ENCODE measurements around the gene KCNJ9.

KCNJ9 gene

DNA sequence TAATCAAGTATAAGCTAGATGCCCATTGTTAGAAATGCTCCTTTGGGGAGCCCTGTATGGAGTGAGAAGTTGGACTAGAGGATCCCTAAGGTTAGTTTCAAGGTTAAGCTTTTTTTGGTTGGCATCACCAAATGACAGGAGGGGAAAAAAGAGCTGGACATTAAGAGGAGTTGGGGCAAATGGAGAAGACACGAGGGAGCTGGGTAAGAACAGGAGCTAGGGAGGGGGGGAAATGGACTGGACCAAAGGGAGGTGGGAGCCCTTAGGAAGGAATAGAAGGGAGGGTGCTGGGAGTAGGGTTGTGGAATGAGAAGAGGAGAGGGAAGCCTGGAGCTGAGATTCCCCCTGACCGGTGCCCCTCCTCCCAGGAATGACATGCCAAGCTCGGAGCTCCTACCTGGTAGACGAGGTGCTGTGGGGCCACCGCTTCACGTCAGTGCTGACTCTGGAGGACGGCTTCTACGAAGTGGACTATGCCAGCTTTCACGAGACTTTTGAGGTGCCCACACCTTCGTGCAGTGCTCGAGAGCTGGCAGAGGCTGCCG, 5.9 kb downstream of the KCNJ9 start:
- no peak for DNase-seq
- no peak for TF ChIP-seq GATA1 (IDR thresholded peaks at IDR 0.05; ENCODE audit: low read depth, low read length)
- no peak for TF ChIP-seq POLR2A (IDR thresholded peaks at IDR 0.05; ENCODE audit: low read length)

DNA sequence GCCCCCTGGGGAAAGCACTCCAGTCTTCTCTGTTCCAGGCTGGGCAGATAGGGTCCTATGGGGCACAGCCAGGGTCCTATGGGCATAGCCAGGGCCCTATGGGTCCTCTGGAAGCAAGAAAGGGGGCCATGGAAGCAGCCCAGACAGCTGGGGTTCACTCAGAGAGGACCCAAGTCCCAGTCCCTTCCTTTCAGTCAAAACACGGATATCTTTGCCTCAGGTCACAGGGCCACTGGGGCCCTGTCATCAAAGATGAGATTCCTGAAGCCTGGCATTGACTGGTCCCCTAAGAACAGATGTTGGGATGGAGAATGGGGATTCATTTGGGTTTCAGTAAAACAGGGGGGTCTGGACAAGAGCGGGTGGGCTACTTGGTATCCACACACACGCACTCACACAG, 8.5 kb downstream of the KCNJ9 start:
- TF ChIP-seq GATA1 (IDR thresholded peaks at IDR 0.05; ENCODE audit: low read depth, low read length) (no peak), POLR2A (IDR thresholded peaks at IDR 0.05; ENCODE audit: low read length) (no peak)
- no peak for DNase-seq

DNA sequence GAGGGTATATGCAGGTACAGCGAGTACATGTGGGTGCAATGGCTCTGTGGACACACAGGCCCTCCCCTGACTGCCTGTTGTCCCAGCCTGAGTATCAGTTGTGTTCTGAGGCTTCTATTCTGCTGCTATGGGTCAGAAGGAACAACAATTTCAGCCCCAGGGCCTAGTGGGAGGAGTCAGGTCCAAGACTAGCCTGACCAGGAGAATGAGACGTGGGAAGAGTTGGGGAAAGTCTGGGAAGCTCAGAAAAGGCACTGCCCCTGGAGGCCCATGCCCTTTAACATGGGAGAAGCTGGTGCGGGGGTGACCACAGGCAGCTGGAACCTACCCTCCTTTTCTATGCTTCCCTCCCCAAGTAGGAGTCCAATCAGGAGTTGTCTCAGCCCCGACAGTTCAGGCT, 9.4 kb downstream of the KCNJ9 start:
- TF ChIP-seq GATA1 (IDR thresholded peaks at IDR 0.05; ENCODE audit: low read depth, low read length) (no peak), POLR2A (IDR thresholded peaks at IDR 0.05; ENCODE audit: low read length) (no peak)
- DNase-seq, result no peak

DNA sequence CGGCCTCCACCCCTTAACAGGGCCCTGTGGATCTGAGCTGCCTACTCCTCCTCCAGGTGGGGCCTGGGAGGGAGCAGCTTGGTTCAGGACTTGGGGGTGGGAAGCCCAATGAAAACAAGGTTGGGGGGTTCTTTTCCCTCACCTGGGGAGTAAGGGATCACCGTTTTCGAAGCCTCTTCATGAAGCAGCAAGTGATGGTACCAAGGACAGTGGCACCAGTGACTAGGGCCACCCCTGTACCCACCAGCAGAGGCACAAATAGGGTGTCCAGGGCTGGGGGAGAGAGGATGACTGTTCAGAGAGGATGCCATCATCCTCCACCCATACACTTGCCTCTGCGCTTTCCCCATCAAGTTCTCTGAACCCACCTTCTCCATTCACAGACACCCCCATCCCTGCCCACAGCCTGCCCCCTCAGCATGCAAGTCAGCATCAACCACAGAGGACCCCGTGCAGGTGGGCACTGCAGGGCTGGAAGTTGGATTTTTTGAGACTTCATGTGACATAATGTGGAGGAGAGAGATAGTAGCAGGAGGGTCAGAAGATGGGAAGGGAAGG, 10.4 kb downstream of the KCNJ9 start:
- no peak for DNase-seq
- TF ChIP-seq POLR2A (IDR thresholded peaks at IDR 0.05; ENCODE audit: low read length), result no peak
- no peak for TF ChIP-seq GATA1 (IDR thresholded peaks at IDR 0.05; ENCODE audit: low read depth, low read length)

DNA sequence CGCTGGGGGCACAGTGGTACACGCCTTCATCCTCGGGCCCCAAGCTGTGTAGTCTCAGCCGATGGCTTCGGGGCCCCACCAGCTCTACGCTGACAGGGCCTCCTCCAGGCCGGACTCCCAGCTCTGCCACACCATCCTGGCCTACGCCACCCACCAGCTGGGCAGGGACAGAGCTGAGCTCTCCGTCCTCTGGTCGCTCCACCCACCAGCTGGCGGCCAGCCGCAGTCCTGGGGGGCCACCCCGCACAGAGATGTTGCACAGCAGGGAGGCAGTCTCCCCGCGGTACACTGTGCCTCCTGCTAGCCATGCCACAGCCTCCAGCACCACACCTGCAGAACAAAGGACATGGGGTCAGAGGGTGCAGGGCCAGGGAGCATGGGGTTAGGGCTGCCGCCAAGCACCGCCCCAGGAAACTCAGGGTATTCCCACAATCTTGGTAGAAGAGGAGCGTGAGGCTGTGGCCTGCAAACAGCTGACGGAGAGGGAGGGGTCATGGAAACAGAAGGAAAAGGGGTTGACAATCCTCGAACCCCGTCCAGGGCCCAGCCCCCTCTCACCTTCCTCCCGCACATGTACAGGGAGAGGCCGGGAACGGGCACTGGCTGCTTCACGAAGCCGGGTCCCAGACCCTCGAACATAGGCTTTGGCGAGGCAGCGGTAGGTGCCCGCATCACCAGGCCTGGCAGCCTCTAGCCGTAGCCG, 11.2 kb downstream of the KCNJ9 start:
- DNase-seq, result no peak
- TF ChIP-seq GATA1 (IDR thresholded peaks at IDR 0.05; ENCODE audit: low read depth, low read length), result no peak

DNA sequence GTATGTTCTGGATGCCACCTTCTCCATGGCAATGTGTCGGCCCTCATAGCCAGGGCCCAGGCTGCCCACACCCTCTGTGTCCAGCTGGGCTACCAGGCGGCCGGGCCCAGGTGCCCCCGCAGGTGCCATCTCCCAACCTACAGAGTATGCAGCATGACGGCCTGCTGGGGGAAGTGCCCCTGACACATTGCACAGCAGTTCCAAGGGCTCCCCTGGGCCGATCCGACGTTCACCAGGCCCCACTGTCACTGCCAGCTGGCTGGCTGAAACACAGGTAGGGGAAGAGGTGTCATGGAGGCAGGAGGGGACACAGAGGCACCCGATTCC, 11.7 kb downstream of the KCNJ9 start:
- no peak for DNase-seq
- TF ChIP-seq GATA1 (IDR thresholded peaks at IDR 0.05; ENCODE audit: low read depth, low read length) (no peak), POLR2A (IDR thresholded peaks at IDR 0.05; ENCODE audit: low read length) (no peak)

DNA sequence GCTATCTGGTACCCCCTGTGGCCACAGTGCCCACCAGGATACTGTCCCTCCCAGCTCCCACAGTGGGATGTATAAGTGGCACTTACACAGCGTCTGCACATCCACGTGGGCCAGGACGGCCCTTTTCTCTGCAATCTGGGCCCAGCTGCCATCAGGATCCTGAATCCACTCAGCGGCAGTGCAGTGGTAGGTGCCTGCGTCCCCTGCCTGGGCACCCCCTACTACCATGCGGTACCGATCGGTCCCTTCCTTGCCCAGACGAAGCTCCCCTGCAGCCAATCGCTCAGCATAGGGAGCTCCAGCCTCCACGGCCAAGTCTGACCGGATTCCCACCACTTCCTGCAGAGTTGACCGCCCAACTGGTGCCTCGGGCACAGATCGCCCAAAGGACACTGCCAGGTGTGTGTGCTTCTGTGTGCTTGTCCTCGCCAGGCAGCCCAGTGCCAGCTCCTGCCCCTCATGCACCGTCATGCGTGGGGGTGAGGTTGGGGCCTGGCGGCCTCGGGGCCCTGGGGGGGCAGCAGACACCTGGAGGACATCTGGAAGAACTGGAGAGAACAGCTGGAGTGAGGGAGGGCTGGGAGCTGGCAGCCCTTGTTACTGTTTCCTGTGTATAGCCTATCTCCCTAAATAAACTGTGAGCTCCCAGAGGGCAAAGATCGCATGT, 12.4 kb downstream of the KCNJ9 start:
- no peak for DNase-seq
- TF ChIP-seq GATA1 (IDR thresholded peaks at IDR 0.05; ENCODE audit: low read depth, low read length) (no peak), POLR2A (IDR thresholded peaks at IDR 0.05; ENCODE audit: low read length) (no peak)

DNA sequence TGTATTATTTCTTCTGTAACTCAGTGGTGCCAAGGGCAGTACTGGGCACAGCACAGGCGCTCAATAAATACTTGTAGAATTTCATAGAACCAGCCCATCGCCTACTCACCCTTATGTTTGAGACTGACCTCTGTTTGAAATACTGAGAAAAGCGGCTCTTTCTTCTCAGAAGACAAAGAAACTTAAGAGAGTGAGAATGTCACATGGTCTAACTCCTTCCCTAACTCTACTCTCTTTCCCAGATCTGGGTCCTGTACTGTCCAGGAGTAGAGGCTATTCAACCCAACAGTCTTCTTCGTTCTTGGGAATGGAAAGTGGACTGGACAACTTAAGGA, 12.9 kb downstream of the KCNJ9 start:
- DNase-seq, result no peak
- TF ChIP-seq GATA1 (IDR thresholded peaks at IDR 0.05; ENCODE audit: low read depth, low read length) (no peak), POLR2A (IDR thresholded peaks at IDR 0.05; ENCODE audit: low read length) (no peak)

DNA sequence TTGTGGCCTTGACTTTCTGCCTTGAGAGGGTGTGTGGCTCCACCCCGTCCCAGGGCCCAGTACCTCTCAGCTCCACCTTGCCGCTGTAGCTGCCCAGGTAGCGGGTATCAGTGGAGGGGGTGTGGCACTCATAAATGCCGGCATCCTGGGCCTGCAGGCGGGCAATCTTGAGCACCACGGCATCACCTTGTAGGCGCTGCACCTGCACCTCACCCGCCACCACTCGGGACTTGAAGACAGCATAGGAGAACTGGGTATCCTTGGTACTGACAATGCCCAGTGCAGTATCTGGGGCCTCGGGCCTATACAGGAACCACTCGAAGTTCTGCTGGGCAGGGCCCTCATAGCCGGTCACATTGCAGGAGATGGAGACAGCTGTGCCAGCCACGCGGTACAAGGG, 13.5 kb downstream of the KCNJ9 start:
- no peak for DNase-seq
- TF ChIP-seq GATA1 (IDR thresholded peaks at IDR 0.05; ENCODE audit: low read depth, low read length) (no peak), POLR2A (IDR thresholded peaks at IDR 0.05; ENCODE audit: low read length) (no peak)

DNA sequence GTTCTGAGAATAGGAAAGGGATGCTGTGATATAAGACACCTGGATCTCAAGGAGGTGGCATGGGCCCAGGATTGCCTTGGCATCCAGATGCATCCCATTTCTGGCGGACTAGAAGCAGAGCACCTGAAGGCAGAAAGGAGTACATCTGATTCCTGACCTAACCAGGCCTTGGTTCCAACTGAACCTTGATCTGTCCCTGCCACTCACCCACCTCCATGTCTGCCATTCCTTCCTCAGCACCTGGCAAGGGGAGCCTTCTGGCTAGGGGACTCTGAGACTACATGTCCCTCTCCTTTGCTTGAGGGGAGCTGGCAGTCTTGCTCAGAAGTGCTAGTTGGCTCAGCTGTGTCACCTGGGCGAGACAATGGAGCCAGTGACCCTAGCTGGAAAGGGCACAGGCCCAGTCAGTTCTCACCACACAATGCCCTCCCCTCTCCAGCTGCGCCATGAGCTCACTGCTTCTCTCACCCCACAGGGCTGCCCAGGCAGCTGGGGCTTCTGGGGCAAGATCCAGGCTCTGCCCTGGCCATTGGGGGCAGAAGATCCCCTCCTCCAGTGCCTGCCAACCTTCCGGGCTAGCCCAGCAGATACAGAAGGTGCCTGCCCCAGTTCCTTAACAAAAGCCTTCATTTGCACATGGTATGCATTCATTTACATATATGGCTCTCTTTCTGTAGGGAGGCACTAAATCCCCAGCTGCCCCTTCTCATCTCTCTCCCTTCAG, 14.2 kb downstream of the KCNJ9 start:
- DNase-seq, result no peak
- TF ChIP-seq POLR2A (IDR thresholded peaks at IDR 0.05; ENCODE audit: low read length), result no peak
- no peak for TF ChIP-seq GATA1 (IDR thresholded peaks at IDR 0.05; ENCODE audit: low read depth, low read length)

DNA sequence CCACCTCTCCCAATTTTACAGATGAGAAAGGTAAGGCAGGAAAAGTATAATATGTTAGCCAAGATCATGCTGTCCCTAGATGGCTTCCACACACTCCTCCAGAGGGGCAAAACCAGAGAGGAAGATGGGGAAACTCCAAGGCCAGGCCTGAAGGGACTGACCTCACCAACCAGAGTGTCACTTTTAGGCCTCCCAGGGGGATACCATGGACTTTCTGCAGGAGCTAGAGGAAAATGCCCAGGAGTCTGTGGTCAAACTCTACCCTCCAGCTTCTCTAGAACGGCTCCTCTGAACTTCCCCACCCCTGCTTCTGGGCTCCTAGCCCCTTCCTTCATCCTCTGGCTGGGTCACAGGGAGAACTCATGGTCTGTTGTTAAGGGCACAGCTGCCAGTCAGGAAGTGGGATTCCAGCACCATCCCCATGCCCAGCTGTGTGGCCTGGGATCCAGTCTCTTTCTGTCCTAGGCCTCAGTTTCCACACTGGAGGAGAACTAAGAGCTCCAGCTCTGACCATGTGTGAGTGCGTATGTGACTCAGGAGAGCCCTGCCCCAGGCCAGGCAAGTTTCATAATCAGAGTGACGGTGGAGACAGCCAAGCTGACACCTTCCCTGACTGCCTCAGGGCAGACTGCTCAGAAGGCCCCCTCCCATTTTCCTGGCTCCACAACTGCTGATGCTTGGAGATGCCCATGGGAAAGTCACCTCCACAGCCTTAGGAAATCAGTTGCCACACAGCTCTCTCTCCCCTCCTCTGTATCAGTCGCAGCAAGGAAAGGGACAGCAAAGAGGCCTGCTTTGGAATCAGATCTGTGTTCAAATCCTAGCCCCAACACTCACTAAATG, 15.2 kb downstream of the KCNJ9 start:
- TF ChIP-seq GATA1 (IDR thresholded peaks at IDR 0.05; ENCODE audit: low read depth, low read length) (no peak), POLR2A (IDR thresholded peaks at IDR 0.05; ENCODE audit: low read length) (no peak)
- DNase-seq, result peak in 1 of 2 experiments; percentile 14

DNA sequence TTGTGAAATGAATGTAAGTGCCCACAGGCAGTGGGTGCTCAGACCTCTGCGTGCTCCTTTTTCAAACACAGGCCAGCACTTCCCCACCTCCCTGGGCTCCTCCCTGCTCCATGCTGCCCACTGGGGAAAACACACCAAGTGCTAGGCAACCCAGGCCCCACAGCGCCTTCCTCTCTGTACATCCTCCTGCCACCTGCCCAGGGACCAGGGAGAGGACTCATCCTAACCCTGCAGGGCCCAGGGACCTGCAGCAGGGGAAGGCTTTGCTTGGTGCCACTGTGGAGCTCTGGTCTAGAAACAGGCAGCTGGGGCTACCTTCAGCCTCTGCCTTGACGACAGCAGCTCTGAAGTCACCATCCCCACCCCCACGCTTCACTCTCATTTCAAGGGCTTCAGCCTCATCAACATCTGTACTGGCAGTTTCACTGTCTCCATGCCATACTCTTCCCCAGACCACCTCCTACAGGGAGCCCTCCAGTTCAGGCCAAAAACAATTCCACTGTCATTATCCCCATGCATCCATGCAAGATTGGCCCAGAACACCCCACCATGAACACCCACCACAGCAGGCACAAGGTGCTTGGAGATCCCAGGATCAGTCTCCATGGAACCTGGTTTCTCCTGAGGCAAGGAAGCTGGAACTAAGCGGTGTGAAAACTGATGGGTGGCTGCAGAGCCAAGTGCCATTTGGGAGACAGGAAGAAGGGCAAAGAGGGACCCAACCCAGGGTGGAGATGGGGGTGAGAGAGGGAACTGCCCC, 16.0 kb downstream of the KCNJ9 start:
- no peak for DNase-seq
- TF ChIP-seq GATA1 (IDR thresholded peaks at IDR 0.05; ENCODE audit: low read depth, low read length) (no peak), POLR2A (IDR thresholded peaks at IDR 0.05; ENCODE audit: low read length) (no peak)
